Endothelial cell of umbilical vein (primary cell): ENCODE results near the gene CMIP. TPM values are rescaled to one million over a fixed set of nuclear protein-coding genes. Genes with fewer than 3 reads are reported as not detected.

Experiments used
- BruUV-seq: library from RNA; stranded (reverse); fragments of 400-500 nt; replicated peaks from 2 replicates; lab custom pipeline; 2021; lab: Mats Ljungman, UMichigan
- CTCF ChIA-PET: fragments of 300-600, 350-600 bp; sonication (Branson Sonifier 250); formaldehyde crosslinking; loops from one replicate; lab custom pipeline; 2021; ENCODE audit warnings: antibody characterized with exemption, inconsistent platforms; lab: Charles Lee
- POLR2A ChIA-PET: fragments of 300-600, 350-600 bp; sonication (Branson Sonifier 250); formaldehyde crosslinking; loops from one replicate; lab custom pipeline; 2021; ENCODE audit warnings: antibody characterized with exemption, inconsistent platforms; lab: Charles Lee
- DNase-seq: peaks from one replicate; pipeline ENCODE4 v3.0.0-alpha.2; 2011; ENCODE audit warnings: low read depth, low spot score
- FAIRE-seq: peaks from 2 replicates; lab custom pipeline; 2011; peaks lifted over from hg19 to GRCh38; lab: Jason Lieb, UNC
- H2AFZ ChIP-seq: 2 replicates; pipeline ENCODE4 v1.6.0; 2012; ENCODE audit warnings: low read depth, low read length, control low read depth, inconsistent platforms
- H3K27ac ChIP-seq: 2 replicates; pipeline ENCODE4 v1.5.1; 2011; ENCODE audit warnings: low read depth, mild to moderate bottlenecking, control low read depth, low read length, moderate library complexity; ENCODE audit not compliant: insufficient read depth
- H3K27me3 ChIP-seq, 2 experiments: 2 replicates each; pipeline versions ENCODE4 v1.6.0 to v1.6.1; 2011; ENCODE audit warnings: low read length in 2 of 2, mixed read lengths in 1 of 2; ENCODE audit not compliant: control insufficient read depth in 2 of 2, insufficient read depth in 2 of 2
- H3K36me3 ChIP-seq, 2 experiments: 2 replicates in 1 of 2; 3 replicates in 1 of 2; pipeline ENCODE4 v1.5.1; 2011; ENCODE audit warnings: low read length in 2 of 2, mild to moderate bottlenecking in 1 of 2, moderate library complexity in 1 of 2; ENCODE audit not compliant: control insufficient read depth in 2 of 2, insufficient read depth in 2 of 2; ENCODE audit errors: extremely low read depth in 1 of 2
- H3K4me1 ChIP-seq: 3 replicates; pipeline ENCODE4 v1.5.1; 2011; ENCODE audit warnings: mild to moderate bottlenecking, low read length; ENCODE audit not compliant: control insufficient read depth, insufficient read depth; ENCODE audit errors: extremely low read depth
- H3K4me2 ChIP-seq: 2 replicates; pipeline ENCODE4 v1.6.1; 2011; ENCODE audit warnings: low read length, control low read depth, mixed read lengths; ENCODE audit not compliant: insufficient read depth
- H3K4me3 ChIP-seq, 3 experiments: fragments of 200-600 bp in 1 of 3; sonication (generic), shearing (Covaris generic) in 1 of 3; replicated peaks in 1 of 3; 2 replicates each; pipeline ENCODE4 v1.5.1; 2011 to 2016; ENCODE audit warnings: control low read depth in 3 of 3, low read length in 3 of 3, mild to moderate bottlenecking in 2 of 3, inconsistent platforms in 1 of 3, low read depth in 1 of 3, moderate library complexity in 1 of 3; ENCODE audit not compliant: insufficient read depth in 1 of 3
- H3K79me2 ChIP-seq: 2 replicates; pipeline ENCODE4 v1.6.0; 2012; ENCODE audit warnings: low read length, inconsistent platforms; ENCODE audit not compliant: control insufficient read depth, insufficient read depth
- H3K9ac ChIP-seq: replicated peaks from 2 replicates; pipeline ENCODE3; 2011; ENCODE audit warnings: low read length, control low read depth; ENCODE audit not compliant: insufficient read depth; ENCODE audit errors: extremely low read depth
- H3K9me1 ChIP-seq: replicated peaks from 3 replicates; pipeline ENCODE4 v1.6.0; 2011; ENCODE audit warnings: mild to moderate bottlenecking, low read length; ENCODE audit not compliant: control insufficient read depth, insufficient read depth; ENCODE audit errors: extremely low read depth
- H3K9me3 ChIP-seq: replicated peaks from 2 replicates; pipeline ENCODE4 v1.5.1; 2012; ENCODE audit warnings: low read length, inconsistent platforms; ENCODE audit not compliant: control insufficient read depth, insufficient read depth
- H4K20me1 ChIP-seq: replicated peaks from 2 replicates; pipeline ENCODE3; 2011; ENCODE audit warnings: mild to moderate bottlenecking, low read length; ENCODE audit not compliant: control insufficient read depth, insufficient read depth; ENCODE audit errors: extremely low read depth
- EZH2 ChIP-seq: IDR thresholded peaks from 2 replicates; pipeline ENCODE4 v1.6.1; 2012; ENCODE audit warnings: borderline replicate concordance, low read depth, mild to moderate bottlenecking, moderate library complexity, low read length, inconsistent platforms; ENCODE audit not compliant: severe bottlenecking
- FOS ChIP-seq: IDR thresholded peaks from 2 replicates; pipeline ENCODE4 v1.6.1; 2011; ENCODE audit warnings: mild to moderate bottlenecking, low read length, moderate library complexity, borderline replicate concordance; ENCODE audit not compliant: insufficient read depth
- GATA2 ChIP-seq: IDR thresholded peaks from 2 replicates; pipeline ENCODE4 v1.7.0; 2011; ENCODE audit warnings: low read depth, mild to moderate bottlenecking, moderate library complexity, mixed read lengths, low read length; ENCODE audit not compliant: insufficient read length, insufficient read depth
- JUN ChIP-seq: IDR thresholded peaks from 2 replicates; pipeline ENCODE4 v1.6.1; 2011; ENCODE audit warnings: borderline replicate concordance, low read depth; ENCODE audit not compliant: insufficient read length, insufficient read depth
- MYC ChIP-seq: IDR thresholded peaks from one replicate; pipeline ENCODE4 v1.6.1; 2011; ENCODE audit warnings: mild to moderate bottlenecking, low read depth, low read length
- POLR2A ChIP-seq: IDR thresholded peaks from 2 replicates; pipeline ENCODE4 v1.6.1; 2012; ENCODE audit warnings: low read depth, mild to moderate bottlenecking, control low read depth, low read length
- dilution Hi-C: fragments of 300-500 bp; cut with MboI; formaldehyde crosslinking; loops from one replicate; pipeline ENCODE4 v1.15.0; 2019; ENCODE audit warnings: low sequenced_read_pairs; ENCODE audit not compliant: extremely low pct_ligation_motif_present
- intact Hi-C: fragments of 100-400 bp; cut with micrococcal nuclease; formaldehyde crosslinking; loops from one replicate; pipeline ENCODE4 v1.10.0; 2022
- polyA plus RNA-seq, 4 experiments: library from polyadenylated mRNA; depleted of rRNA in 3 of 4; stranded (reverse) in 3 of 4; unstranded in 1 of 4; fragments of >200 nt; gene quantifications; 2 replicates each; pipeline versions ENCODE4 v1.2.1 to v1.2.3, GENCODE V29; 2011 to 2012; ENCODE audit warnings: missing spikeins in 1 of 4
- total RNA-seq: library from RNA; stranded (reverse); gene quantifications from 2 replicates; pipeline ENCODE4 v1.2.3, GENCODE V29; 2021
- TF ChIP-seq, protein P1 (sequence below), 2 donors: IDR thresholded peaks; 1 replicate in 1 of 2; 2 replicates in 1 of 2; pipeline ENCODE4 v1.5.1; 2011; ENCODE audit warnings: low read length in 2 of 2, mild to moderate bottlenecking in 2 of 2, moderate library complexity in 2 of 2, control low read depth in 1 of 2, inconsistent platforms in 1 of 2, low read depth in 1 of 2; ENCODE audit not compliant: insufficient read depth in 1 of 2; ENCODE audit errors: extremely low read depth in 1 of 2
- TF ChIP-seq, protein P2 (sequence below): IDR thresholded peaks from 2 replicates; pipeline ENCODE4 v1.6.1; 2011; ENCODE audit not compliant: insufficient read depth, insufficient read length

Gene CMIP
- total and polyA plus RNA-seq, 2 donors (not counting 3 experiments of a cell fraction or from before 2014, with no cell fraction given), result 29.0 to 101 TPM

DNA sequence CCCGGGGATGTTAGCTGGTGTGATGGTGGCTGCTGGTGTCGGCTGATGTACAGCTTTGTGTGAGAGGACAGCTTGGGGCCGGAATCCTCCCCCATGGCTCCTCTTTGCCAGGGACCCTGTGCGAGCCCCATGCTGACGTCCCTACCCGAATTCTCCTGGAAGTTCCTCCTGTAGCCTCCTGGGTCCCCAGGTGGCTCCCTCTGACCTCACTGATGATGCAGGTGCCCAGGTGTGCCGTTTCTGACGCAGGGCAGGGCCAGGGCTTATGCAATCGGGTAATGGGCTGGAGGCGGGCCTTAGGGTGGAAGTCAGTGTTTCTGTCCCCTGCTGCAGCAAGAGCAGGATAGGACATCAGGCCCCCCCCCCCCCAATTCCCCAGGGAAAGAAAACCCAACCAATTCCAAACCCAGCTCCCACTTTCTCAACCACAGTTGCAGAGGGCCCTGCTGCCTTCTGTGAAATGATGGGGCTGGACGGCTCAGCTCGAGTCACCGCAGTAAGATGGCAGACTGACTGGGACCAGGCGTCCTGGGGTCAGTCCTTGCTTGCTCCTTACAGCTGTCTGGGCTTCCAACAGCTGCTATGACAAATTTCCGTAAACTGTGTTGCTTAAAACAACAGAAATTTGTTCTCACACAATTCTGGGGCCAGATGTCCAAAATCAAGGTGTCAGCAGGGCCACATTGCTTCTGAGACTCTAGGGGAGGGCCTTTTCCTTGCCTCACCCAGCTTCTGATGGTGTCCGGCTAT lies 195.5 kb downstream of the CMIP start:
- dilution Hi-C loops (no loop called here), intact Hi-C loops (no loop called here)
- H3K9me3 ChIP-seq, result no peaks in the 10 kb centered on the region
- H3K9me1 ChIP-seq, result no peaks in the 10 kb centered on the region
- no peaks in the 10 kb centered on the region for H4K20me1 ChIP-seq
- H3K4me2 ChIP-seq, result no peak overlapping the region
- H3K36me3 ChIP-seq, result peaks cover 0 to 15% of the 10 kb centered on the region in 2 experiments
- no peak overlapping the region for H2AFZ ChIP-seq
- H3K27me3 ChIP-seq, result no peaks in the 10 kb centered on the region
- no peak overlapping the region for H3K27ac ChIP-seq
- H3K4me3 ChIP-seq, result no peak overlapping the region
- ChIA-PET POLR2A (no interaction called here), CTCF (interaction anchor here (0.7 to 1.3 kb wide), 2 partner anchors 8 to 58 kb away, joined by 5 to 8 read pairs; no protein-coding TSS in a partner anchor)
- DNase-seq (no peak), FAIRE-seq (no peak)
- no peak overlapping the region for H3K9ac ChIP-seq
- no peaks in the 10 kb centered on the region for H3K4me1 ChIP-seq
- TF ChIP-seq JUN (no peak), EZH2 (no peak), FOS (no peak), GATA2 (no peak), MYC (no peak), POLR2A (no peak)
- TF ChIP-seq, protein P1, sequence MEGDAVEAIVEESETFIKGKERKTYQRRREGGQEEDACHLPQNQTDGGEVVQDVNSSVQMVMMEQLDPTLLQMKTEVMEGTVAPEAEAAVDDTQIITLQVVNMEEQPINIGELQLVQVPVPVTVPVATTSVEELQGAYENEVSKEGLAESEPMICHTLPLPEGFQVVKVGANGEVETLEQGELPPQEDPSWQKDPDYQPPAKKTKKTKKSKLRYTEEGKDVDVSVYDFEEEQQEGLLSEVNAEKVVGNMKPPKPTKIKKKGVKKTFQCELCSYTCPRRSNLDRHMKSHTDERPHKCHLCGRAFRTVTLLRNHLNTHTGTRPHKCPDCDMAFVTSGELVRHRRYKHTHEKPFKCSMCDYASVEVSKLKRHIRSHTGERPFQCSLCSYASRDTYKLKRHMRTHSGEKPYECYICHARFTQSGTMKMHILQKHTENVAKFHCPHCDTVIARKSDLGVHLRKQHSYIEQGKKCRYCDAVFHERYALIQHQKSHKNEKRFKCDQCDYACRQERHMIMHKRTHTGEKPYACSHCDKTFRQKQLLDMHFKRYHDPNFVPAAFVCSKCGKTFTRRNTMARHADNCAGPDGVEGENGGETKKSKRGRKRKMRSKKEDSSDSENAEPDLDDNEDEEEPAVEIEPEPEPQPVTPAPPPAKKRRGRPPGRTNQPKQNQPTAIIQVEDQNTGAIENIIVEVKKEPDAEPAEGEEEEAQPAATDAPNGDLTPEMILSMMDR (IDR thresholded peaks at IDR 0.05; ENCODE audit: extremely low read depth in 1 of 2, insufficient read depth in 1 of 2, low read depth in 1 of 2, low read length in 2 of 2), result no peak
- TF ChIP-seq, protein P2, sequence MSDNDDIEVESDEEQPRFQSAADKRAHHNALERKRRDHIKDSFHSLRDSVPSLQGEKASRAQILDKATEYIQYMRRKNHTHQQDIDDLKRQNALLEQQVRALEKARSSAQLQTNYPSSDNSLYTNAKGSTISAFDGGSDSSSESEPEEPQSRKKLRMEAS, result no peak
- no TSS peak for BruUV-seq
- H3K79me2 ChIP-seq, result peaks cover 2% of the 10 kb centered on the region
